Bone marrow (tissue), 2 donors: ENCODE measurements around the gene NRG2.

Experiments
- DNase-seq, 2 donors: peaks; one replicate each; lab custom pipeline; 2025; lab: John Stamatoyannopoulos, UW

Gene NRG2

GRCh38 chr5:140040358-140040757 lies 2.7 kb downstream of the NRG2 start:
- DNase-seq: no peak

GRCh38 chr5:140039561-140039960 lies 3.5 kb downstream of the NRG2 start:
- no peak for DNase-seq

GRCh38 chr5:140038373-140038957 lies 4.6 kb downstream of the NRG2 start:
- no peak for DNase-seq

GRCh38 chr5:140037012-140037411 lies 6.1 kb downstream of the NRG2 start:
- DNase-seq: no peak

- DNase-seq: no peak
These were observed 7.2 kb downstream of the NRG2 start for GRCh38 chr5:140035881-140036280.

GRCh38 chr5:140033037-140033760 lies 9.9 kb downstream of the NRG2 start:
- no peak for DNase-seq

- DNase-seq: no peak
These were observed 10.8 kb downstream of the NRG2 start for GRCh38 chr5:140032296-140032695.

- DNase-seq: no peak
These were observed 15.3 kb downstream of the NRG2 start for GRCh38 chr5:140027807-140028206.

GRCh38 chr5:140025736-140026135 lies 17.4 kb downstream of the NRG2 start:
- no peak for DNase-seq

GRCh38 chr5:140024928-140025327 lies 18.2 kb downstream of the NRG2 start:
- DNase-seq: no peak

GRCh38 chr5:140023611-140024191 lies 19.4 kb downstream of the NRG2 start:
- no peak for DNase-seq

- DNase-seq: no peak
These were observed 22.4 kb downstream of the NRG2 start for GRCh38 chr5:140020601-140021177.

- no peak for DNase-seq
These were observed 24.0 kb downstream of the NRG2 start for GRCh38 chr5:140018920-140019644.

GRCh38 chr5:140018517-140018916 lies 24.6 kb downstream of the NRG2 start:
- DNase-seq: no peak

- no peak for DNase-seq
These were observed 25.0 kb downstream of the NRG2 start for GRCh38 chr5:140018096-140018481.

GRCh38 chr5:140017397-140018095 lies 25.6 kb downstream of the NRG2 start:
- DNase-seq: no peak

GRCh38 chr5:140015706-140016105 lies 27.4 kb downstream of the NRG2 start:
- no peak for DNase-seq

GRCh38 chr5:140014751-140015150 lies 28.3 kb downstream of the NRG2 start:
- no peak for DNase-seq

GRCh38 chr5:140013536-140013935 lies 29.6 kb downstream of the NRG2 start:
- DNase-seq: no peak

GRCh38 chr5:140012443-140012842 lies 30.7 kb downstream of the NRG2 start:
- DNase-seq: no peak

- no peak for DNase-seq
These were observed 31.7 kb downstream of the NRG2 start for GRCh38 chr5:140011297-140011802.

GRCh38 chr5:140010798-140011197 lies 32.3 kb downstream of the NRG2 start:
- DNase-seq: no peak
